ENCODE data around the gene ZNF90.

GRCh38 chr19:20077791-20078463 lies at the start of gene ZNF90:
- TF ChIP-seq CTCF (IDR thresholded peaks at IDR 0.05) (no peak), EZH2 (IDR thresholded peaks at IDR 0.05; ENCODE audit: borderline replicate concordance, insufficient read depth, low read depth, low read length, poor library complexity, severe bottlenecking) (no peak)

Measured in B cell (primary cell).